Measurements from ENCODE around the gene FSIP1.

DNA sequence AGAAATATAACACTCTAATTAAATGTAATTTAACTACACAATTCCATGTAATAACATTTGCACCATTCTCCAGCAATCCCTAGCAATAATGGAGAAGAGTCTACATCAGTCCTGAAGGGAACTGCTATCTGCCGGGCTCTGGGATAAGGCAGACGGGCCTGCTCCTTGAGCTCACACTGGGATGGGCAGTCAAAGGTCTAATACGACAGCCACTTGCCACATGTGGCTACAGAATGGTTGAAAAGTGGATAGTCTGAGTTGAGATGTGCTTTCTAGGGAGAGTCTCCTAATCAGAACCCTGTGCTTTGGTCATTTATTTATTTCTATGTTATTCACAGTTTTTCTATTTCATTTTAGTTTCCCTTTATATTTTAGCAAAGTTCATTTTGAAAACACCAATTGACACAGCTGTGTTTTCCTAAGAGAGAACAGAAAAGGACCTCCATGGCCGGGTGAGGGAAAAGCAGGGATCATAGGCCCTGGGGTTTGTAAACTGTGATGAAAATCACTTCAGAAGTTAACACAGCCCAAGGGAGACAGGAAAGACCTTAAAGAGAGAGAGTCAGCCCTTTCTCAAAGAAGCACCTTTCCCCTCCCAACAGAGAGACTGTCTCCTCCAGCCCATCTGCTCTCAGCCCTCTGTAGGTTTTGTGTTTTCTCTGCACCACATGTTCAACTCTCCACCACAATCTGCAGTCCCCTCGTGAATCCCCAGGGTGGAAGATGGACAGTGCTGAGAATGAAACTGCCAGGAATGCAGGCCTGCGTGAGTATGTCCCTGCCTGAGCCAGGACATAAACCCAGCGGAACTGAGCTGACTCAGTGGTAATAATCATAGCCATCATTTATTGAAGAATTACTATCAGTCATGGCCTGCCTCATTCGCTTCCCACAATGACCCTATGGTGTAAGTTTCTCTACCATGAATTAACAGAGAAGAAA, 11.6 kb downstream of the FSIP1 start:
- TF ChIP-seq POLR2A (IDR thresholded peaks at IDR 0.05) = no peak
- TF ChIP-seq, protein P1, sequence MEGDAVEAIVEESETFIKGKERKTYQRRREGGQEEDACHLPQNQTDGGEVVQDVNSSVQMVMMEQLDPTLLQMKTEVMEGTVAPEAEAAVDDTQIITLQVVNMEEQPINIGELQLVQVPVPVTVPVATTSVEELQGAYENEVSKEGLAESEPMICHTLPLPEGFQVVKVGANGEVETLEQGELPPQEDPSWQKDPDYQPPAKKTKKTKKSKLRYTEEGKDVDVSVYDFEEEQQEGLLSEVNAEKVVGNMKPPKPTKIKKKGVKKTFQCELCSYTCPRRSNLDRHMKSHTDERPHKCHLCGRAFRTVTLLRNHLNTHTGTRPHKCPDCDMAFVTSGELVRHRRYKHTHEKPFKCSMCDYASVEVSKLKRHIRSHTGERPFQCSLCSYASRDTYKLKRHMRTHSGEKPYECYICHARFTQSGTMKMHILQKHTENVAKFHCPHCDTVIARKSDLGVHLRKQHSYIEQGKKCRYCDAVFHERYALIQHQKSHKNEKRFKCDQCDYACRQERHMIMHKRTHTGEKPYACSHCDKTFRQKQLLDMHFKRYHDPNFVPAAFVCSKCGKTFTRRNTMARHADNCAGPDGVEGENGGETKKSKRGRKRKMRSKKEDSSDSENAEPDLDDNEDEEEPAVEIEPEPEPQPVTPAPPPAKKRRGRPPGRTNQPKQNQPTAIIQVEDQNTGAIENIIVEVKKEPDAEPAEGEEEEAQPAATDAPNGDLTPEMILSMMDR (IDR thresholded peaks at IDR 0.05) = no peak
- TF ChIP-seq POLR2AphosphoS5 (IDR thresholded peaks at IDR 0.05) = no peak
- TF ChIP-seq EP300 (IDR thresholded peaks at IDR 0.05) = no peak

Data from upper lobe of left lung (tissue), 4 donors.